Measurements from ENCODE around the gene AMZ2.

GRCh38 chr17:68229619-68230018 lies 18.2 kb upstream of the AMZ2 start:
- no peak for TF ChIP-seq CTCF (IDR thresholded peaks at IDR 0.05)
- TF ChIP-seq, protein P1, sequence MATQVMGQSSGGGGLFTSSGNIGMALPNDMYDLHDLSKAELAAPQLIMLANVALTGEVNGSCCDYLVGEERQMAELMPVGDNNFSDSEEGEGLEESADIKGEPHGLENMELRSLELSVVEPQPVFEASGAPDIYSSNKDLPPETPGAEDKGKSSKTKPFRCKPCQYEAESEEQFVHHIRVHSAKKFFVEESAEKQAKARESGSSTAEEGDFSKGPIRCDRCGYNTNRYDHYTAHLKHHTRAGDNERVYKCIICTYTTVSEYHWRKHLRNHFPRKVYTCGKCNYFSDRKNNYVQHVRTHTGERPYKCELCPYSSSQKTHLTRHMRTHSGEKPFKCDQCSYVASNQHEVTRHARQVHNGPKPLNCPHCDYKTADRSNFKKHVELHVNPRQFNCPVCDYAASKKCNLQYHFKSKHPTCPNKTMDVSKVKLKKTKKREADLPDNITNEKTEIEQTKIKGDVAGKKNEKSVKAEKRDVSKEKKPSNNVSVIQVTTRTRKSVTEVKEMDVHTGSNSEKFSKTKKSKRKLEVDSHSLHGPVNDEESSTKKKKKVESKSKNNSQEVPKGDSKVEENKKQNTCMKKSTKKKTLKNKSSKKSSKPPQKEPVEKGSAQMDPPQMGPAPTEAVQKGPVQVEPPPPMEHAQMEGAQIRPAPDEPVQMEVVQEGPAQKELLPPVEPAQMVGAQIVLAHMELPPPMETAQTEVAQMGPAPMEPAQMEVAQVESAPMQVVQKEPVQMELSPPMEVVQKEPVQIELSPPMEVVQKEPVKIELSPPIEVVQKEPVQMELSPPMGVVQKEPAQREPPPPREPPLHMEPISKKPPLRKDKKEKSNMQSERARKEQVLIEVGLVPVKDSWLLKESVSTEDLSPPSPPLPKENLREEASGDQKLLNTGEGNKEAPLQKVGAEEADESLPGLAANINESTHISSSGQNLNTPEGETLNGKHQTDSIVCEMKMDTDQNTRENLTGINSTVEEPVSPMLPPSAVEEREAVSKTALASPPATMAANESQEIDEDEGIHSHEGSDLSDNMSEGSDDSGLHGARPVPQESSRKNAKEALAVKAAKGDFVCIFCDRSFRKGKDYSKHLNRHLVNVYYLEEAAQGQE (IDR thresholded peaks at IDR 0.05; ENCODE audit: insufficient read depth in 1 of 2, low read depth in 2 of 2, low read length in 1 of 2): no peak
